Gastroesophageal sphincter (tissue), 3 donors: Measurements from ENCODE around the gene TNFSF4.

Source experiments
- CTCF ChIP-seq, 4 experiments: fragments of 200-600 bp in 2 of 4; fragments of 450-650 bp in 2 of 4; sonication (generic) in 1 of 4; IDR thresholded peaks; one replicate each; pipeline ENCODE4 v1.5.1; 2017 to 2019; ENCODE audit warnings: antibody characterized with exemption in 4 of 4, mild to moderate bottlenecking in 2 of 4, moderate library complexity in 2 of 4
- EP300 ChIP-seq: sonication (generic); formaldehyde crosslinking; IDR thresholded peaks from one replicate; pipeline ENCODE4 v1.6.1; 2017; ENCODE audit warnings: antibody characterized with exemption, mild to moderate bottlenecking
- POLR2A ChIP-seq, 2 donors: fragments of 450-650 bp; IDR thresholded peaks; one replicate each; pipeline ENCODE4 v1.6.1; 2017; ENCODE audit warnings: antibody characterized with exemption in 2 of 2, mild to moderate bottlenecking in 2 of 2, moderate library complexity in 1 of 2
- POLR2AphosphoS5 ChIP-seq: sonication (generic); formaldehyde crosslinking; IDR thresholded peaks from one replicate; pipeline ENCODE4 v1.6.1; 2017; ENCODE audit warnings: antibody characterized with exemption

GRCh38 chr1:173134029-173134428 lies 73.1 kb downstream of the TNFSF4 start:
- TF ChIP-seq POLR2A (IDR thresholded peaks at IDR 0.05): no peak
- TF ChIP-seq CTCF (IDR thresholded peaks at IDR 0.05): no peak
- TF ChIP-seq POLR2AphosphoS5: no peak
- no peak for TF ChIP-seq EP300
